GM18861 (cell line): ENCODE data around the gene LAIR2.
"Not testable (repeated sequence)": the region's sequence is repeated elsewhere in the genome, so short reads cannot be mapped to it uniquely, and the experiment has no call there.

ENCODE experiments used
- ATAC-seq: cut with Tn5 transposase; IDR thresholded peaks from one replicate; pipeline ENCODE4 v1.9.1; 2021; ENCODE audit not compliant: unreplicated experiment

The LAIR2 gene

GRCh38 chr19:54464044-54464629 is 38.5 kb upstream of the LAIR2 start:
- peak; percentile 34 for ATAC-seq

- peak; percentile 40 for ATAC-seq
Measured at GRCh38 chr19:54464630-54465425, 37.8 kb upstream of the LAIR2 start.

- no peak for ATAC-seq
Measured at GRCh38 chr19:54465426-54466109, 37.1 kb upstream of the LAIR2 start.

- ATAC-seq, result not testable (repeated sequence)
Measured at GRCh38 chr19:54466110-54466480, 36.5 kb upstream of the LAIR2 start.

- no peak for ATAC-seq
Measured at GRCh38 chr19:54469496-54469934, 33.1 kb upstream of the LAIR2 start.

DNA sequence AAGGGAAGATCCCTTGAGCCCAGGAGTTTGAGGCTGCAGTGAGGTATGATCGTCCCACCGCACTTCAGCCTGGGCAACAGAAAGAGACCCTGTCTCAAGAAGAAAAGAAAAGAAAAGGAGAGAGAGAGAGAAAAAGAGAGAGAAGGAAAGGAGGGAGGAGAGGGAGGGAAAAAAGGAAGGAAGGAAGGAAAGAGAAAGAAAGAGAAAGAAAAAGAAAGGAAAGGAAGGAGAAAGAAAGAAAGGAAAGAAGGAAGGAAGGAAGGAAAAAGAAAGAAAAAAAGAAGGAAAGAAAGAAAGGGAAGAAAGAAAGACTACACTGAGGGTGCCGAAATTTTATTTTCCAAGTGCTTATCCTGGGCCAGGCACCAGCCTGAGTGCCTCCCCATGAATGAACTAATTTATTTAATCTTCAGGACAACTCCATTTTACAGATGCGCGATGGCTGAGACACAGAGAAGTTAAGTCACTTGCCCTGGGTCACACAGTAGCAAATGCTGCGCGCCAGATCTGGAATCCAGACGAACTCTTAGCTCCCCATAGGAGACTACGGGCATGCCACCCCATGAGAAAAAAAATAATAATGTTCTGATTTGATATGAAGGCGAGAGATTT is 32.2 kb upstream of the LAIR2 start:
- no peak for ATAC-seq

DNA sequence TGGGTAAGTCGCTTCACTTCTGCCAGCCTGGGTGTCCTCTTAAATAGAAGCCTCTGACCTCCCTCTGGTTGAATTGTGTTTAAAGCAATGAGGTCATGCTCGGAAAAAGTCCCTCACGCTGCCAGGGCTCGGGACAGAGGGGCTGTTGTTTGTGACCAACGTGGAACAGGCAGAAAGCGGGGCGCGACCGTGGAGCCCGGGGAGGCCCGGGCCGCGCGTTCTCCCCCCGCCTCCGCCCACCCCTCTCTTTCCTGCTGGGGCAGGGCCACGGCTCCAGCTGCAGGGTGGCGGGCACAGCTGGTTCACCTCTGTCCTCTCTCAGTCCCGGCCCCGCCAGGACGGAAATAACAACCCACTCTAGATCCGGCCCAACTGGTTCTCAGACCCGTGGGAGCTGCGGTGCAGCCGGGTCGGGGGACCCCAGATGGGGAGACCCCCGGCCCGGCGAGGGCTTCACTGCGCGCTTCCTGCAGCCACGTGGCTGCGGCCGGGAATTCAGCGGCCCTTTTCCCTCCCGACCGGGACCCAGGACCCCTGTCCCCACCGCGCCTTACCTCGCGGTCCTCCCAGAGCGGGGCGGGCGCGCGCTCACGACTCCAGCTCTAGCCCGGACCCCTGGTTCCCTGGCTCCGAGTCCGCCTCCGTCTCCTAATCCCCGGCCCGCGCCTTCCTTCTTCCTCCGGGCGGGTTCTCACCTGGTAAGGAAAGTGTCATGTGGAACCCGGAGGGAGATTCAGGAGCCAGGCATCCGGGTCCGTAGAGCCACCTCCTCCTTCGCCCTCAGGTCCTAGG is 31.4 kb upstream of the LAIR2 start:
- ATAC-seq, result no peak

DNA sequence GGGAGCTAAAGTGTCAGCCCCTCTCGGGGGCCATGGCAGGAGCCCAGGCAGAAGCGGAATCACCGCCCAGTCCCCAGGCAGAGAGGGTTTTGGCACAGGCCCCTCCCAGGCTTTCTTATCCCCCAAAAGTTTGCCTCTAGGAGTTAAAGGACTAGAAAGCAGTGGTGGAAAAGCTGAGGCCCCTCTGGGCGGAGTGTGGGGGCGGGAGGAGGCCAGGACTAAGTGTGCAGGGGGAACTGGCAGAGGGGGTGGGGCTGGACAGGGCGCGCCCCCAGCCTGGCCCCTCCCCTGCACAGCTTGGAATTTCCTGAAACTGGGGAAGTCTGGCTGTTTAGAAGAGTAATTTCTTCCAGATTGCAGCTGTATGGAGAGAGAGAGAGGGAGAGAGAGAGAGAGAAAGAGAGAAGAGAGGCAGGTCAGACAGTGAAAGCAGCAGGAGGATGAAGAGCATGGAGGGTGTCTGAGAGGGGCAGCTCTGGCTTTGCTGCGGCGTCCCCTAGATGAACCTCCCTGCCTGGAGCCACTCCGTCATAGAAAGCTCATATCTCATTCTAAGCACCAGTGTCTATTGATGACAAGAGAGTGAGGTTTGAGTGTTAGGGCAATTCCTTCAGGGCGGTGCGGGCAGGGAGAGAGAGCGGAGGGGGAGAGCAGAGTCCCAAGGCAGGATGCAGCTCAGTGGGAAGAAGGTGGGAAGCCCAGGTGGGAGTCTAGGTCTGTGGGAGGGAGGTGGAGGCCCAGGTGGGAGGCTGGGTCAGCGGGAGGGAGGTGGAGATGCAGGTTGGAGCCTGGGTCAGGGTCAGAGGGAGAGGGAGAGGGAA is 29.4 kb upstream of the LAIR2 start, which contains the start of gene CDC42EP5:
CDC42EP5 (minus strand) TSS at position 226 of the 821 bp plus-strand sequence. CDS start 7,749 bp downstream, outside the sequence.
- no peak for ATAC-seq

DNA sequence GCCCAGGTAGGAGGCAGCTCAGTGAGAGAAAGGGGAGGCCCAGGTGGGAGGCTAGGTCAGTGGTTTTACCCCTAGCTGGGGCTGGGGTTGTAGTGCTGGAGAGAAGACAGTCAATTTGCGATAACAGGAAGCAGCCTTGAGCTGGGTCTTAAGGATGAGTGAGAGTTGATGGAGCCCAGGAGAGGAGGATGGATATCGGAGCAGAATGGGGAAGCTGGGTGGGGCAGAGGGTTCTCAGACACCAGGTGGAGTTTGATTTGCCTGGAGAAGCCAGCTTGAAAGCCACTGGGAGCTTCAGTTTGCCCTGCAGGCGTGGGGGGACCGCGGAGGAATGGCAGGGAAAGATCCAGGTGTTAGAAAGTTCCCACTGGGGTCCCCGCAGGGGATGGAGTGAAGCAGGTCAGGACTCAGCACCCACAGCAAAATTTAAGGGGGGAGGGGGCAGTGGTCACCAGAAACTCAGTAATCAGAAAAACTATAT is 28.7 kb upstream of the LAIR2 start:
- no peak for ATAC-seq

GRCh38 chr19:54475706-54476105 is 26.9 kb upstream of the LAIR2 start:
- ATAC-seq, result no peak

- ATAC-seq, result no peak
Measured at GRCh38 chr19:54477650-54478049, 25.0 kb upstream of the LAIR2 start.

DNA sequence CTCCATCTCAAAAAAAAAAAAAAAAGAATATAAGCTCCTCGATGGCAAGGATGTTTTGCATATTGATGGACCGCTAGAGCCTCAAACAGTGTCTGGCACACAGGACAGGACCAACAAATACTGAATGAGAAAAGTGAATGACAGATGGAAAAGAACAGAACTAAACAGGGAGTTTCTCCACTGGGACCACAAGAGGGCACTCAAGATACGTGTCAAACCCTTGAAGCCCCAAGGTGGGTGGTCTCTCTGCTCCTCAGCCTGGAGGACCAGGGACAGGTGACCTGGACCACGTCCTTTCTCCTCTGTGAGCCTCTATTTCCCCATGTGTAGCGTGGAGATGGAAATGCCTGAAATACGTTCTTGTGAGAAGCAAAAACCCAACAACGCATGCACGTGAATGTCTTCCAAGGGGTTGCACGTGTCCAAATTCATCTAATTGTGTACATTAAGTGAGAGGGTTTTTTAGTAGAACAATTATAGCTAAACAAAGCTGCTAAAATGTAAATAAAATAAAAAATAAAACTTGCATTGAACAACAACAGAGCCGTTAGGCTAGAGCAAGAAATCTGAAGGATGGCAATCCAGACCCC is 23.9 kb upstream of the LAIR2 start:
- ATAC-seq, result no peak

DNA sequence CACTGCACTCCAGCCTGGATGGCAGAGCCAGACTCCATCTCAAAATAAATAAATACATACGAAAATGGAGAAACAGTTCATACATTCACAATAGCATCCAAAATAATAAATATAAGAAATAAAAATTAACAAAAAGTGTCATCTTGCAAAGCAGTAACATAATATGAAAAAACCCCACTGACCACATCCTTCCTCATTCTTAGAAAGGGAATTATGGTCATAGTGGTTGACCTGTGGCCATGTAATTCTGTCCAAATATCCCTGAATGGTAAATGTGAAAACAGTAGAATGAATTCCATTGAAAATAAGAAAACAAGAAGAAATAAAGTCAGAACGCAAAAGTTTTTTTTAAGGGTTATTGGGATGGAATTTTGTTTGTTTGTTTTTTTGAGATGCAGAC is 22.6 kb upstream of the LAIR2 start:
- no peak for ATAC-seq

GRCh38 chr19:54481326-54481930 is 21.2 kb upstream of the LAIR2 start:
- ATAC-seq, result no peak

DNA sequence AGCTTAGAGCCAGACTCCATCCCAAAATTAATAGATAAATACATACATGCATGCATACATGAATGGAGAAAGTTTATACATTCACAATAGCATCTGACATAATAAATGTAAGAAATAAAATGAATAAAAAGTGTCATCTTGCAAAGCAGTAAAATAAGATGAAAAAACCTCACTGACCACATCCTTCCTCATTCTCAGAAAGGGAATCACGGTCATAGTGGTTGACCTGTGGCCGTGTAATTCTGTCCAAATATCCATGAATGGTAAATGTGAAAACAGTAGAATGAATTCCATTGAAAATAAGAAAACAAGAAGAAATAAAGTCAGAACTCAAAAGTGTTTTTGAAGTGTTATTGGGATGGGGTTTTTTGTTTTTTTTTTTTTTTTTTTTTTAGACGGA is 19.7 kb upstream of the LAIR2 start:
- ATAC-seq, result no peak

- ATAC-seq, result no peak
Measured at GRCh38 chr19:54484451-54484850, 18.2 kb upstream of the LAIR2 start.

GRCh38 chr19:54485851-54486250 is 16.8 kb upstream of the LAIR2 start:
- ATAC-seq, result no peak

- ATAC-seq, result no peak
Measured at GRCh38 chr19:54489341-54489740, 13.3 kb upstream of the LAIR2 start.

DNA sequence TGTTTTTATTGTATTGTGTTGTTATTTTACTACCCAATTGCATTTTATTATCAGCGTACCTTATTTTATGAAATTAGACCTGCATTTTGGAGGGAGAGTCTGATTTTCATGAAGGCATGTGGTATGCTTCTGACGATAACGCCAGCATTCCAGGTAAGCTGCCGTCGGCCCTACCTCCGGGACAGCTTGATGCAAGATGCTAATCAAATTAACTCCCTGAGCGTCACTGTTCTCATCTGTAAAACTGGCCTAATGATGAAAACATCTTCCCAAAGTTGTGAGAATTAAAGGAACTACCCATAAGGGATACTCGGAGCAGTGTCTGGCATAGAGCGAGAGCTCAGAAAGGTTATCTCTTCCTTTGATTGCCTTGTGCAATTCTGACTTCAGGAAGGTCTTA is 12.9 kb upstream of the LAIR2 start:
- ATAC-seq, result no peak
